GM18505 (cell line): Measurements from ENCODE around the gene CLEC20A.
A peak's percentile ranks its signal among the peaks of the same experiment; 100 is the strongest.

Experiments
- ATAC-seq: cut with Tn5 transposase; IDR thresholded peaks from one replicate; pipeline ENCODE4 v1.9.1; 2021; ENCODE audit not compliant: unreplicated experiment
- POLR2A ChIP-seq: IDR thresholded peaks from 4 replicates; pipeline ENCODE4 v1.6.1; 2011; ENCODE audit warnings: borderline replicate concordance; ENCODE audit not compliant: insufficient read depth, insufficient read length; ENCODE audit errors: extremely low read depth

Gene CLEC20A

DNA sequence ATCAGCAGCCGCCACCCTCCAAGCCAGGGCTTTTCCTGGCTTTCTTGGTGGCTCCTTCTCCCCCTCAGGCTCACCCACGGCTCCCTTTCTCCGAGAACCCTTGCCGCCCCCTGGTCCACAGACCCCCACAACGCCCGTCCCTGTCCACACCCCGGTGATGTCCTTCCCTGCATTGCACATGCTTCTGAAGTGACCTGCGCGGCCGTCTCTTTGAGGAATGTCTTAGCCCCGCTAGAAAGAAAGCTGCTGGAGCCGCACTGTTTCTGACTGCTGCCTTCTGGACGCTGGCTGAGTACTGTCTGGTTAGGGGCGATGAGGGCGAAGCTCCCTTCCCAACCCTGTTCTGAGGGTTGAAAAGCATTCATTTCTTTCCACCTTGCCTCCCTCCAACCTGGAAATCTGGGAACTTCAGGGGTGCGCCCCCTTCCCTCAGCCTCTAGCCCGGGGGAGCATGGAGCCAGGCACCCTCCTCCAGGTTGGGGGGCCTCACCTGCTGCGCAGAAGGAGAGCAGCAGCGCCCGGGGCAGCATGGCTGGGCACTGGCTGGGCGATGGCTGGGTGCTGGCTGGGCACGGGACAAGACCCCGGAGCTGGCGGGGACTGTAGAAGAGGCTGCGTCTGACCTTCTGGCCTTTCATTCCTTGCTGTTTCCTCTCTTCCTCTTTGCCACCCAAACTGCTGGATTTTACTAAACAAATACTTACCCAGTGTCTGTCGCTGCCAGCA, at the start of gene CLEC20A:
TSS of gene CLEC20A (minus strand) at position 555 of the 726 bp plus-strand sequence. CDS start at position 530, 25 bp downstream.
- ATAC-seq, result no peak
- no peak for TF ChIP-seq POLR2A

DNA sequence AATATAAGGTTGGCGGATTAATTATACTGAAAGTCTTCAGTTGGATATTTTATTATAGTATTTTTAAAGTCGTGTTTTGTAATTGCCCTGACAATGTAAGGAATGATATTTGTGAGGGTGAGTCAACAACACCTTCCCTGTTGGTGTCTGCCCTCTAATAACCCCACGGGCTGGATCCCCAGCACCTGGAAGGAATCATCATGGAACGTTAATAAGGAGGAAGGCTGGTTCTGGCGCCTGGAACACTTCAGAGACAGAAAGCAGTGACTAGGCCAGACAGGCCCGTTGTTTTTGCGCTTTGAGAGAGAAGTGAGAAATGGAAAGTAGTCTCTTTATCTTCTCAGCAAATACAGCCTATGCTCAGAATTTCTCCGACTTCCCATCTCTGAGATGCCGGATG, 47.8 kb upstream of the CLEC20A start:
- no peak for TF ChIP-seq POLR2A
- ATAC-seq, result no peak

DNA sequence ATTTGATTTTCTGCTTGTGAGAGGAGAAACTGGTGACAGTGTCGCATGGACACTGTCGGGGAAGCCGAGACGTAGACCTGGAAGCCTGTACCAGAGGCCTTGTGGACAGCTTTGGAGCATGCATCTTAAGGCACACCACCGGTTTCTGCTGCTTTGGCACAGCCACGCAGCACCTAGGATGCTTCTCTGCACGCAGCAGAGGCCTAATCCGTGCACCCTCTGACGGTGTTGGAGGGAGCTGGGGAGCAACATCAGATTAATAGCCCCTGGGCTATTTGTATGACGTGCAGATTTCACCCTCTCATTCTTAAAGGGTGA, 46.5 kb upstream of the CLEC20A start:
- peak; percentile 10 for TF ChIP-seq POLR2A
- ATAC-seq, result peak; percentile 36

DNA sequence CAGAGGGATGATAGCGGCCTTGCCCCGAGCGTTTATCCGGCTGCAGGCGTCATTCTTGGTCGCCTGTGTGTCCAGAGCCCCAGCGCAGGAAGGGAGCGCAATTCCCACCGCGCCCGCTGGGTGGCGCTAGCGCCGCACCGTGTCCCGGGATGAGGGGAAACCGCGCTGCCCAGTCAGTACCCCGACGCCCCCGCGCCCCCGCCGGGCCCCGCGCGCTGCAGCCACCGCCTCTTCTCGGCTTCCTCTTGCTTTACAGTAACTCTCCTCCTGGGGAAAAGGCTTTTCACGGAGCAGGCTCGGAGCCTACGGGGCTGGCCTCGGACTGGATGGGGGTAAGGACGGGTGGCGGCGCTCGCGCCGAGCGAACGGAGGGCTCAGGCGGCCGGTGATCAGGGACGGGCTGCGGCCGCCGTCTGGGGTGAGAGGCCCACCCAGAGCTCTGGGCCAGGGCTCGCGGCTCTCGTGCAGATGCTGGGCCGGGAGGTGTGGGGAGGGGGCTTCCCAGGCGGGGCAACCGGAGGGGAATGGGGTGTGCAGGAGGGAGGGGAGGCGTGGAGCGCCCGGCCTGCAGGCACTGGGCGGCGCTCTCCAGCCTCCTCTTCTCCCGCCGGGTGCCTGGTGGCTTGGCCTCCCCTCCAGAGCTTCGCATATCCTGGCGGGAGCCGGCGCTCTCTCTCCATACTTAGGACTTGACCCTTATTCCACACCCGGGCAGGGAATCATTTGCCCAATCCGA, 46.0 kb upstream of the CLEC20A start:
- TF ChIP-seq POLR2A, result no peak
- ATAC-seq, result peak; percentile 75

DNA sequence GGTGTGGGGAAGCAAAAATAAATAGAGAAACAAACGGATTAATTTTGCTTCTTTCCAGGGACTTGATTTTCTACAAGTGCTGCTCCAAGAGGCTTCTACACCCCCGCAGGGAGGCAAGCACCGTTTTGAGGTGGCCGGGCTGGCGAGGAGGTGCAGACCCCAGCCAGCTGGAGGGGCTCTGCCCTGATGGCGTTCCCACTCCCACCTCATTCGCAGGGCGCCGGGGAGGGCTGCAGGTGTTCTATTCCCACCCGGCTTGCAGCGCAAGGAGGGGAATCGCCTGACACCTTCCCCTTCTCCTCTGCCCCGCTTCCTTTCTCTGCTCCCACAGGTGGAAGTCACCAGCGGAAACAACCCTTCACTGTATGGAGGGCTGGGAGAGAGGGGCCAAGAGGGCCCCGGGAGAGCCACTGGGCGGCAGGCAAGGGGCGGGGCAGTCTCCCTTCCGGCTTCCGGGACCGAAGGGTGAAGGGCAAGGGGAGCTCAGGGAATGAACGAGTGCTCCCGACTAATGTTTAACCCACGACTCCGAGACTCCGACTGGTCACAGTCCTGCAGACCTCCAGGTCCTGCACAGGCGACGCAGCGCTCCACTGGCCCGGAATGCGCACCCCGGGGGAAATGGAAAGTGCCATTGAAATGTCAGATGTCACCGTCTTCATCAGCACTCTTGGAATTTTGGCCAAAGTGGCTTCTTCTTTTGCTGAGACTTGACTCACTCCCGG, 45.2 kb upstream of the CLEC20A start:
- ATAC-seq, result peak; percentile 48
- TF ChIP-seq POLR2A, result no peak

DNA sequence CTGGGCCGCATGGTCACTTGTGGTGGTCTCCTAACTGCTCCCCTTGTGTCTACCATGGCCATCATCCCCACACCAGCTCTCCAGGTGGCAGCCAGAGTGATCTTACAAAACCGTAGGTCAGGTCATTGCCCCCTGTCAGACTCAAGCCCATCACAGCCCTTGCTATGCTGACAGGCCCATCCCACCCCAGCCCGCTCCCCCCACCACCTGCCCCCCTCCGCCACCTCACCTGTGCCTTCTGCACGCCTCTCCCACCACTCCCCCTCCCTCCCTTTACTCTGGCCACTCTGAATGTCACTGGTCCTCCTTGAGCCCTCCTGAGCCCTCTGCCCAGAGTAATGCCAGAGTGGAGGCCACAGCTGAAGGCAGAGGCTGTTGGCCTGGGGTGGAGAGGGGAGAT, 44.6 kb upstream of the CLEC20A start:
- TF ChIP-seq POLR2A, result no peak
- no peak for ATAC-seq

DNA sequence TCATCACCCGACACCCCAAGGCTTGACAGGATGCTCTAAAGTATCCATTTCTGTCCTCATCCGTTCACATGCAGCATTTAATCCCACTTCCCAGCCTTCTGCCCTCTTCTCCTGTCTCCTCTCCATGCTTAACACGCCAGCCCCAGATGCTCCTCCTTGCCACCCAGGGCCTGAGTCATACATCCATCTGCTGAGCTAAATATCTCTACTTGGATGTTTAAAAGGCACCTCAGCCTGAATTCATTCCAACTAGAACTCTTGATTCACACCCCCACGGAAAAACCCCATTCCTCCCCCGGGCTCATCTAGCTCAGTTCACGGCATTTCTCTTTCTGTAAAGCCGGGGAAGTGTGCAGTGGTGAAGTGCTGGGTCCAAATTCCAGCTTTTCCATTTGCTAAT, 43.9 kb upstream of the CLEC20A start:
- no peak for TF ChIP-seq POLR2A
- no peak for ATAC-seq

DNA sequence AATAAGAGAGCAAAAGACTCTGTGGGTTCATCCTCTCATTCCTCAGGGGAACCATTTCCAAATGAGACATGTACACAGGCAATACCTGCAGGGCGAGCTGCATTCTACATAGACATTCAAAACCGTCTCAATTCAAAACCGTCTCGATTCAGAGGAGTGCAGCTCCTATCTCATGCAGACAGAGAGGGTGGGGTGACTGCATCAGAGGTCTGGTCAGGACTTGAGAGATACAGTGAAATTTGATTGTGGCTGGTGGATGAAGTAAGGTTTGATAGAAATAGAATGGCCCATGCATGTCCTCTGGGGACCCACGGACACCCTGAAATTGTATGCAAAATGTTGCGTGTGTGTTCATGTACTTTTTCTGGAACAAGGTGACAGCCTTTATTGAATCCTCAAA, 43.4 kb upstream of the CLEC20A start:
- no peak for TF ChIP-seq POLR2A
- no peak for ATAC-seq

DNA sequence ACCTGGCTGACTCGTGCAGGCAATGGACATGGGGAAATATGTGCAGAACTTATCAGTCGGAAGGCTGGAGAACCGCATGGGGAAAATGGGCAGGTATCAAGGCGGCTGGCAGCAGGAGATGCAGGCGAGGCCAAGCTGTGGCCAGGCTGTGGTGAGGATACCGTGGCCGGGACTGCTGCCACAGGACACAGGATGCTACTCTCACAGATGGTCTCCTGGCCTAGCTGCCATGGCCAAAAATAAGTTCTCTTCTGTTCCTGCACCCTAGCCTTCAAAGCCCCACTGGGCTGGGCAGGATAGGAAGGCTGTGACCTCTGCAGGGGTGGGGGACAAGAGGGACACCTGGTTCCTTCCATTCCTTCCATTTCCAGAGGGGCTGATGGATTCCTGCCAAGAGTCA, 42.5 kb upstream of the CLEC20A start:
- ATAC-seq, result no peak
- no peak for TF ChIP-seq POLR2A

DNA sequence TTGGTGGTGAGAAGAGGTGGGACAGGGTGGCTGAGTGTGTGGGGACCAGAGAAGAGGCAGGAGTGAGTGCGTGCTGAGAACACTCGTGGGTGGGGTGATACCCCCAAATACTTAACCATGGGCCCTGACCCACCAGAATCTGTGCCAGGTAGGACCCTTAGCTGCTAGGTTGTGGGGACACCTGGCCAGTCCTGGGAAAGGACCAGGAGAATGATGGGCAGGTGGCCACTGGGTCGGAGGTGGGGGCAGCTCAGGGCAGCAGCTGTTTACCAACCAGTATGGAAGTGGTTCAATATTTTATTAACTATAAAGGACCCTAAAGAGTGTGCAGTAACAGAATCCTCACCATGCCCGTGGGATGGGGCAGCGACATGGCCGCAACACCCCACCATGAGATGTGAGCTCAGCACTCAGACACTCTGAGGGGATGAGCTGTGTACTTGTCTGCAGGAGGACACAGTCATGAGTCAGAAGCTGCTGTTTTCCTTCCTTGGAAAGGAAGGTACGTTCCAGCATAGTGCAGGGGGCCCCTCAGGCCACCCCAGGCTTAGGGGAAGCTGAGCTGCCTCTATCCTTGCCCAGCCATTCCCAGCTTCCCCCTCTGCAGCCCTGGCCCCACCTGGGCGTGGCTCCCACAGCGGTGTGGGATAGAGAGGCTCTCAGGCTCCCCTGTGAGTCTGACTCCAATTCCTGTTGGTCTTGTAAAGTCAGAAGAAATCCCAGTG, 41.6 kb upstream of the CLEC20A start:
- no peak for TF ChIP-seq POLR2A
- ATAC-seq, result no peak

DNA sequence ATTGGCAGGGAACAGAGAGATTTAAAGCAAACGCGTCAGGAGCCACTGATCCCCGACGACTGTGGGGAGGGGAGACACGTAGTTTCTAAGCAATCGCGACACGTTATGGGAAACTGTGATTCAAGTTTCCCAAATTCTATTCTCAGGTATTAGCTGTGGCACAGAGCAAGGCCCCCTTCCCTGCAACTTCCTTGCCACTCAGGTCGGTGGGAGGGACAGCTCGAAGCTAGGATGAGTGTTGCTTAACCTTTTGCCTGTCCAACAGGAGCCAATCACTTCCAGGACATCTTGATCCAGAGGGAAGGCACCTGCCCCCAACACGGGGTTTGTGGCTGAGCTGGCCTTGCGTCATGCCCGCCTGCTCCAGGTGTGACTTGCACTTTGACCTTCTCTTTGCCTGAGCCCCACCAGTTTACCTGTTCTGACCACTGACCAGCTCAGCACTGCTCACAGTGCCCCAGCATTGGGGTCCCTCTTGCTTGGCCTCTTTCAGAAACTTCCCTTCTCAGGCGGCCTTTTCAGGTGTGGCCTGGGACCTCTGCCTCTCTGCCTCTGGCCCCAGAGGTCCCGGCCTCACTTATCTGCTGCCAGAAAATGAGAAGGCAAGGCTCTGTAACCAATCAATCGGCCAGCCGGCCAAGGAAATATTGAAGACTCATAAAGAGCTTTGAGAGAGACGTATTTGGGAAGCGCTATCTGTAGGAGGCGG, 40.8 kb upstream of the CLEC20A start:
- ATAC-seq, result no peak
- TF ChIP-seq POLR2A, result no peak

DNA sequence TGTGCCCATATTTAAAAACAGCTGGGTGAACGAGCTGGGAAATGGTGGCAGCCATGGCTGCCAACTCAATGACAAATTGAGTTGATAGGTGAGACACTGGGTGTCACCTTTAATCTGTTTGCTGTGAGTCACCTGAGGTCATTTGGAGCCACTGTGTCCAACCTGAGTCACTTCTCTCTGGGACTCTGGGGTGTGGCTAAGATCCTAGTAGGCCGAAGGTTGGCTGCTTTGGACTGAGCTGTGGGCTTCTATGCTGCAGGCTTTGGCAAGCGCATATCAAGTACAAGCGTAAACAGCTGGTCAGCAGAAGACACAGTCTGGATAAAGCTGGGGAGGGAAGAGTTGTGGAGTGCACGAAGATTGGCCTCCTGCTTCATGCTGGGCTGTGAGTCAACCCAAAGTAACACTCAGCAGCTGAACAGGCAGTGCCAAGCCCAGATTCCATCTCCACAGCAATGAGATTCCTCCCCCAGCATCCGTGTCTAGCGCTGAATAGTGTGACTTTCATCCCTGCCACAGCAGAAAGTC, 40.1 kb upstream of the CLEC20A start:
- ATAC-seq, result no peak
- TF ChIP-seq POLR2A, result no peak
